ENCODE results near the gene KCNQ4. TPM values are rescaled to one million over a fixed set of nuclear protein-coding genes. Genes with fewer than 3 reads are reported as not detected.

Gene KCNQ4
- total and polyA plus RNA-seq, 2 of the 8 experiments (the other 6 are each of a cell fraction or from before 2014, with no cell fraction given): 2.2 to 3.9 TPM

GRCh38 chr1:40758004-40758403, 25.6 kb upstream of the KCNQ4 start (continued):
- TF ChIP-seq EZH2 (IDR thresholded peaks at IDR 0.05; ENCODE audit: low read depth, low read length, severe bottlenecking): no peak
- TF ChIP-seq GABPA (IDR thresholded peaks at IDR 0.05; ENCODE audit: borderline replicate concordance, insufficient read depth, low read length): no peak
